HepG2 (cell line): Measurements from ENCODE around the gene UBAP2L. TPM values are rescaled to one million over a fixed set of nuclear protein-coding genes. Genes with fewer than 3 reads are reported as not detected.

ENCODE experiments used
- CBX2 ChIP-seq, 2 experiments: fragments of 200-600 bp in 1 of 2; sonication (generic); formaldehyde crosslinking in 1 of 2; IDR thresholded peaks; 2 replicates each; pipeline versions ENCODE4 v1.7.0 to v1.8.1; 2018 to 2022; ENCODE audit warnings: low read depth in 2 of 2, low read length in 1 of 2, mild to moderate bottlenecking in 1 of 2, missing genetic modification reagents in 1 of 2
- ELF1 ChIP-seq: sonication (generic); formaldehyde crosslinking; IDR thresholded peaks from 2 replicates; pipeline ENCODE4 v1.4.0; 2020; ENCODE audit warnings: missing genetic modification reagents
- ELF4 ChIP-seq: sonication (generic); formaldehyde crosslinking; IDR thresholded peaks from 2 replicates; pipeline ENCODE4 v1.5.0; 2020; ENCODE audit warnings: missing genetic modification reagents, mild to moderate bottlenecking, moderate library complexity, borderline replicate concordance
- SALL2 ChIP-seq: sonication (generic); formaldehyde crosslinking; IDR thresholded peaks from 2 replicates; pipeline ENCODE4 v1.8.1; 2023; ENCODE audit warnings: mild to moderate bottlenecking, missing genetic modification reagents, inconsistent platforms
- SIN3A ChIP-seq: IDR thresholded peaks from 2 replicates; pipeline ENCODE4 v1.6.1; 2011; ENCODE audit warnings: low read depth, mild to moderate bottlenecking, control low read depth, low read length, borderline replicate concordance
- SP5 ChIP-seq: IDR thresholded peaks from 2 replicates; pipeline ENCODE4 v1.6.1; 2016; ENCODE audit warnings: low read depth, borderline replicate concordance
- TBX3 ChIP-seq: fragments of 450-650 bp; IDR thresholded peaks from 2 replicates; pipeline ENCODE4 v1.6.1; 2017; ENCODE audit warnings: antibody characterized with exemption, mild to moderate bottlenecking, inconsistent platforms, borderline replicate concordance
- ZNF235 ChIP-seq: sonication (generic); formaldehyde crosslinking; IDR thresholded peaks from 2 replicates; pipeline ENCODE4 v1.8.1; 2023; ENCODE audit warnings: mild to moderate bottlenecking, missing genetic modification reagents, borderline replicate concordance
- ZNF746 ChIP-seq: sonication (generic); formaldehyde crosslinking; IDR thresholded peaks from 2 replicates; pipeline ENCODE4 v1.8.0; 2022; ENCODE audit warnings: mild to moderate bottlenecking, missing genetic modification reagents
- ZNF883 ChIP-seq: sonication (generic); formaldehyde crosslinking; IDR thresholded peaks from 2 replicates; pipeline ENCODE4 v1.5.1; 2020; ENCODE audit warnings: mild to moderate bottlenecking, missing genetic modification reagents; ENCODE audit errors: not compliant biosample characterization
- polyA plus RNA-seq, 8 experiments: library from polyadenylated mRNA; depleted of rRNA in 3 of 8; stranded (reverse) in 7 of 8; unstranded in 1 of 8; fragments of >200 nt; fragmentation: Illumina TruSeq in 4 of 8; extraction: Trizol in 4 of 8; gene quantifications; 2 replicates each; pipeline versions ENCODE4 v1.2.1 to v1.2.3, GENCODE V29; 2011 to 2016; ENCODE audit warnings: low read depth in 4 of 8, missing spikeins in 1 of 8, mixed read lengths in 1 of 8; ENCODE audit not compliant: insufficient read depth in 1 of 8
- total RNA-seq, 5 experiments: library from RNA; depleted of rRNA; stranded (reverse); fragments of >200 nt; fragmentation: Illumina TruSeq; extraction: Trizol; gene quantifications; 2 replicates each; pipeline ENCODE4 v1.2.3, GENCODE V29; 2016; ENCODE audit warnings: low read depth in 1 of 5
- TF ChIP-seq, protein P1 (sequence below): sonication (generic); formaldehyde crosslinking; IDR thresholded peaks from 2 replicates; pipeline ENCODE4 v1.4.0; 2020; ENCODE audit warnings: mild to moderate bottlenecking, missing genetic modification reagents
- TF ChIP-seq, protein P2 (sequence below): sonication (generic); formaldehyde crosslinking; IDR thresholded peaks from 2 replicates; pipeline ENCODE4 v1.4.0; 2020; ENCODE audit warnings: missing genetic modification reagents, borderline replicate concordance
- TF ChIP-seq, protein P3 (sequence below): IDR thresholded peaks from 2 replicates; pipeline ENCODE4 v1.6.1; 2016; ENCODE audit warnings: low read depth, borderline replicate concordance
- TF ChIP-seq, protein P4 (sequence below): sonication (generic); formaldehyde crosslinking; IDR thresholded peaks from 2 replicates; pipeline ENCODE4 v1.9.0; 2021; ENCODE audit warnings: missing genetic modification reagents, borderline replicate concordance
- TF ChIP-seq, protein P5 (sequence below): sonication (generic); formaldehyde crosslinking; IDR thresholded peaks from 2 replicates; pipeline ENCODE4 v1.4.0; 2020; ENCODE audit warnings: missing genetic modification reagents

The UBAP2L gene
- total and polyA plus RNA-seq, 2 of the 13 experiments (the other 11 are each of a cell fraction or from before 2014, with no cell fraction given), result 74.2 to 159 TPM

DNA sequence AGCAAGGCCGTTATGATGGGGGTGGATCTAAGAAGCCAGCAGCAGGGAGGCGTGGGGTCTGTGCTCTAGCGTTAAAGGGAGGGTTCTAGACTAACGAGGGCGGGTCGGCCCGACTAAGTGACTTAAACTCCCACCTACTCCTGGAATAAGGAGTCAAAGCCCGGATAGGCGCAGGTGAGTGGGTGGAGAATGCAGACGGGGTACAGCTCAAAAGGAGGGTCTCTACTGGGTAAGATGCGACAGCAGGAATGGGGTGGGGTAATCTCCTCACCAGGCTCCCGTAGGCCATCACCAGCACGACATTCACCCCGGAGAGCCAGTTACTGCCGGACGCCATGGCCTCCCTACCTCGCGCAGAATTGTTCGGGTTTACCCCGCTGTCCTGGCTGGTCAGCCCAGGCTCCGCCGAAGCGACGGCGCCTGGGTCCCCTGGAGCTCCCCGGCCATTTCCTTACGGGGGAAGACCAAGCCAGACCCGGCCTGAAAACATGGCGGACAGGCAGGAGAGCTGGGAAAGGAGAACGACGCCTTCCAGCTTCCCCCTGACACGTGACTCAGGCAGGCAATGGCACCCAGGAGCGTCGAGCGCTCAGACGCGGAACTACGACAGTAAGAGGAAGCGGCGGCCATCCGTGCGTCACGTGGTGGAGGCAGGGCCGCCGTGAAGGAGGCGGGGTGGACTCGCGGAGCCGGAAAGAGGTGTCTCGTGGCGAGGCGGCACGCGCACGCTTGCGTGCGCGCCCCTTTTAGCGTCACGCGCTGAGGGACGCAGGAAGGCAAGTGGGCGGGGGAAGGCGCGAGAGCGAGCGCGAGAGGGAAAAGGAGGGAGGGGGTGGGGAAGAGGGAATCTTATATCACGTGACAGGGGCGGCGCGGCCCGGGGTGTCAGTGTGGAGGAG lies at the start of gene UBAP2L (continued):
- TF ChIP-seq SP5, result peak; percentile 74
- TF ChIP-seq, protein P1, sequence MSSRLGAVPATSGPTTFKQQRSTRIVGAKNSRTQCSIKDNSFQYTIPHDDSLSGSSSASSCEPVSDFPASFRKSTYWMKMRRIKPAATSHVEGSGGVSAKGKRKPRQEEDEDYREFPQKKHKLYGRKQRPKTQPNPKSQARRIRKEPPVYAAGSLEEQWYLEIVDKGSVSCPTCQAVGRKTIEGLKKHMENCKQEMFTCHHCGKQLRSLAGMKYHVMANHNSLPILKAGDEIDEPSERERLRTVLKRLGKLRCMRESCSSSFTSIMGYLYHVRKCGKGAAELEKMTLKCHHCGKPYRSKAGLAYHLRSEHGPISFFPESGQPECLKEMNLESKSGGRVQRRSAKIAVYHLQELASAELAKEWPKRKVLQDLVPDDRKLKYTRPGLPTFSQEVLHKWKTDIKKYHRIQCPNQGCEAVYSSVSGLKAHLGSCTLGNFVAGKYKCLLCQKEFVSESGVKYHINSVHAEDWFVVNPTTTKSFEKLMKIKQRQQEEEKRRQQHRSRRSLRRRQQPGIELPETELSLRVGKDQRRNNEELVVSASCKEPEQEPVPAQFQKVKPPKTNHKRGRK, result no peak
- TF ChIP-seq ZNF883 (CRISPR knock-in tag), result peak; percentile 93
- peak; percentile 98 for TF ChIP-seq ELF1 (CRISPR knock-in tag)
- TF ChIP-seq ZNF235 (CRISPR knock-in tag), result peak; percentile 91; the same call in 1 of the 2 replicates
- TF ChIP-seq SIN3A, result peak; percentile 33; the same call in 1 of the 2 replicates
- peak; percentile 55; the same call in 1 of the 2 replicates for TF ChIP-seq TBX3
- TF ChIP-seq, protein P2, sequence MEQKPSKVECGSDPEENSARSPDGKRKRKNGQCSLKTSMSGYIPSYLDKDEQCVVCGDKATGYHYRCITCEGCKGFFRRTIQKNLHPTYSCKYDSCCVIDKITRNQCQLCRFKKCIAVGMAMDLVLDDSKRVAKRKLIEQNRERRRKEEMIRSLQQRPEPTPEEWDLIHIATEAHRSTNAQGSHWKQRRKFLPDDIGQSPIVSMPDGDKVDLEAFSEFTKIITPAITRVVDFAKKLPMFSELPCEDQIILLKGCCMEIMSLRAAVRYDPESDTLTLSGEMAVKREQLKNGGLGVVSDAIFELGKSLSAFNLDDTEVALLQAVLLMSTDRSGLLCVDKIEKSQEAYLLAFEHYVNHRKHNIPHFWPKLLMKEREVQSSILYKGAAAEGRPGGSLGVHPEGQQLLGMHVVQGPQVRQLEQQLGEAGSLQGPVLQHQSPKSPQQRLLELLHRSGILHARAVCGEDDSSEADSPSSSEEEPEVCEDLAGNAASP, result no peak; the same call in 1 of the 2 replicates
- peak; percentile 93; the same call in 1 of the 2 replicates for TF ChIP-seq SALL2 (CRISPR knock-in tag)
- peak; percentile 85; the same call in 1 of the 2 replicates for TF ChIP-seq ELF4 (CRISPR knock-in tag)
- peak; percentile 43; the same call in 1 of the 2 replicates for TF ChIP-seq ZNF746 (CRISPR knock-in tag)
- TF ChIP-seq, protein P3, sequence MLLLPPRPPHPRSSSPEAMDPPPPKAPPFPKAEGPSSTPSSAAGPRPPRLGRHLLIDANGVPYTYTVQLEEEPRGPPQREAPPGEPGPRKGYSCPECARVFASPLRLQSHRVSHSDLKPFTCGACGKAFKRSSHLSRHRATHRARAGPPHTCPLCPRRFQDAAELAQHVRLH (CRISPR knock-in tag), result peak; percentile 96
- TF ChIP-seq, protein P4, sequence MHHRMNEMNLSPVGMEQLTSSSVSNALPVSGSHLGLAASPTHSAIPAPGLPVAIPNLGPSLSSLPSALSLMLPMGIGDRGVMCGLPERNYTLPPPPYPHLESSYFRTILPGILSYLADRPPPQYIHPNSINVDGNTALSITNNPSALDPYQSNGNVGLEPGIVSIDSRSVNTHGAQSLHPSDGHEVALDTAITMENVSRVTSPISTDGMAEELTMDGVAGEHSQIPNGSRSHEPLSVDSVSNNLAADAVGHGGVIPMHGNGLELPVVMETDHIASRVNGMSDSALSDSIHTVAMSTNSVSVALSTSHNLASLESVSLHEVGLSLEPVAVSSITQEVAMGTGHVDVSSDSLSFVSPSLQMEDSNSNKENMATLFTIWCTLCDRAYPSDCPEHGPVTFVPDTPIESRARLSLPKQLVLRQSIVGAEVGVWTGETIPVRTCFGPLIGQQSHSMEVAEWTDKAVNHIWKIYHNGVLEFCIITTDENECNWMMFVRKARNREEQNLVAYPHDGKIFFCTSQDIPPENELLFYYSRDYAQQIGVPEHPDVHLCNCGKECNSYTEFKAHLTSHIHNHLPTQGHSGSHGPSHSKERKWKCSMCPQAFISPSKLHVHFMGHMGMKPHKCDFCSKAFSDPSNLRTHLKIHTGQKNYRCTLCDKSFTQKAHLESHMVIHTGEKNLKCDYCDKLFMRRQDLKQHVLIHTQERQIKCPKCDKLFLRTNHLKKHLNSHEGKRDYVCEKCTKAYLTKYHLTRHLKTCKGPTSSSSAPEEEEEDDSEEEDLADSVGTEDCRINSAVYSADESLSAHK (CRISPR knock-in tag), result 0 out of 2 replicates have a peak, but pooled peaks have one; percentile 59
- TF ChIP-seq CBX2 (IDR thresholded peaks at IDR 0.05; ENCODE audit: low read depth, low read length), result no peak
- TF ChIP-seq CBX2 (CRISPR knock-in tag; IDR thresholded peaks at IDR 0.05; ENCODE audit: low read depth), result no peak
- TF ChIP-seq, protein P5, sequence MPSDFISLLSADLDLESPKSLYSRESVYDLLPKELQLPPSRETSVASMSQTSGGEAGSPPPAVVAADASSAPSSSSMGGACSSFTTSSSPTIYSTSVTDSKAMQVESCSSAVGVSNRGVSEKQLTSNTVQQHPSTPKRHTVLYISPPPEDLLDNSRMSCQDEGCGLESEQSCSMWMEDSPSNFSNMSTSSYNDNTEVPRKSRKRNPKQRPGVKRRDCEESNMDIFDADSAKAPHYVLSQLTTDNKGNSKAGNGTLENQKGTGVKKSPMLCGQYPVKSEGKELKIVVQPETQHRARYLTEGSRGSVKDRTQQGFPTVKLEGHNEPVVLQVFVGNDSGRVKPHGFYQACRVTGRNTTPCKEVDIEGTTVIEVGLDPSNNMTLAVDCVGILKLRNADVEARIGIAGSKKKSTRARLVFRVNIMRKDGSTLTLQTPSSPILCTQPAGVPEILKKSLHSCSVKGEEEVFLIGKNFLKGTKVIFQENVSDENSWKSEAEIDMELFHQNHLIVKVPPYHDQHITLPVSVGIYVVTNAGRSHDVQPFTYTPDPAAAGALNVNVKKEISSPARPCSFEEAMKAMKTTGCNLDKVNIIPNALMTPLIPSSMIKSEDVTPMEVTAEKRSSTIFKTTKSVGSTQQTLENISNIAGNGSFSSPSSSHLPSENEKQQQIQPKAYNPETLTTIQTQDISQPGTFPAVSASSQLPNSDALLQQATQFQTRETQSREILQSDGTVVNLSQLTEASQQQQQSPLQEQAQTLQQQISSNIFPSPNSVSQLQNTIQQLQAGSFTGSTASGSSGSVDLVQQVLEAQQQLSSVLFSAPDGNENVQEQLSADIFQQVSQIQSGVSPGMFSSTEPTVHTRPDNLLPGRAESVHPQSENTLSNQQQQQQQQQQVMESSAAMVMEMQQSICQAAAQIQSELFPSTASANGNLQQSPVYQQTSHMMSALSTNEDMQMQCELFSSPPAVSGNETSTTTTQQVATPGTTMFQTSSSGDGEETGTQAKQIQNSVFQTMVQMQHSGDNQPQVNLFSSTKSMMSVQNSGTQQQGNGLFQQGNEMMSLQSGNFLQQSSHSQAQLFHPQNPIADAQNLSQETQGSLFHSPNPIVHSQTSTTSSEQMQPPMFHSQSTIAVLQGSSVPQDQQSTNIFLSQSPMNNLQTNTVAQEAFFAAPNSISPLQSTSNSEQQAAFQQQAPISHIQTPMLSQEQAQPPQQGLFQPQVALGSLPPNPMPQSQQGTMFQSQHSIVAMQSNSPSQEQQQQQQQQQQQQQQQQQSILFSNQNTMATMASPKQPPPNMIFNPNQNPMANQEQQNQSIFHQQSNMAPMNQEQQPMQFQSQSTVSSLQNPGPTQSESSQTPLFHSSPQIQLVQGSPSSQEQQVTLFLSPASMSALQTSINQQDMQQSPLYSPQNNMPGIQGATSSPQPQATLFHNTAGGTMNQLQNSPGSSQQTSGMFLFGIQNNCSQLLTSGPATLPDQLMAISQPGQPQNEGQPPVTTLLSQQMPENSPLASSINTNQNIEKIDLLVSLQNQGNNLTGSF, result peak; percentile 94; the same call in 1 of the 2 replicates
